RPMI7951 (cell line): ENCODE measurements around the gene CHURC1. TPM values are rescaled to one million over a fixed set of nuclear protein-coding genes. Genes with fewer than 3 reads are reported as not detected.

ENCODE experiments used
- total RNA-seq: library from RNA; depleted of rRNA; stranded (reverse); fragments of >200 nt; shearing (Covaris generic); gene quantifications from 2 replicates; pipeline ENCODE4 v1.2.3, GENCODE V29; 2014; rRNA removed

Gene CHURC1
- total RNA-seq, 1 experiment from 2014 or later: 62.2 TPM

Other genes with a start within 250 kb of the CHURC1 start
- gene PLEKHG3, start 210.0 kb upstream of the CHURC1 start, total RNA-seq: 1.8 and 1.9 TPM in 2 replicates
- gene SPTB, start 34.5 kb upstream of the CHURC1 start, total RNA-seq: 0.84 and 1.2 TPM in 2 replicates
- not detected in 2 replicates for gene GPX2, start 28.3 kb downstream of the CHURC1 start, total RNA-seq
- 3.4 and 4.3 TPM in 2 replicates for gene RAB15, start 57.9 kb downstream of the CHURC1 start, total RNA-seq
- gene FNTB, start 72.4 kb downstream of the CHURC1 start, total RNA-seq: 15.4 and 17.9 TPM in 2 replicates
- 28.2 and 36.8 TPM in 2 replicates for gene MAX, start 188.1 kb downstream of the CHURC1 start, total RNA-seq